Loucy (cell line): ENCODE measurements around the gene PLCD3.

Experiments
- CTCF ChIP-seq: fragments of 200-600 bp; sonication (generic); conservative IDR thresholded peaks from 2 replicates; pipeline ENCODE4 v1.5.1; 2014; ENCODE audit warnings: mild to moderate bottlenecking, antibody characterized with exemption, low read length
- EZH2phosphoT487 ChIP-seq: fragments of 200-600 bp; IDR thresholded peaks from 2 replicates; pipeline ENCODE4 v1.6.1; 2018; ENCODE audit warnings: antibody characterized with exemption, mild to moderate bottlenecking, moderate library complexity, borderline replicate concordance

GRCh38 chr17:45096141-45096540 is 36.2 kb downstream of the PLCD3 start:
- TF ChIP-seq CTCF: peak; percentile 68
- TF ChIP-seq EZH2phosphoT487: no peak
